IPS DF 6.9 (cell line): ENCODE measurements around the gene SMAD3.

Experiments used
- DNase-seq: peaks from one replicate; pipeline ENCODE4 v3.0.0-alpha.2; 2013; ENCODE audit warnings: low read depth, low spot score
- H3K27ac ChIP-seq: one replicate; pipeline ENCODE4 v1.5.1; 2013; ENCODE audit warnings: low read length, control low read depth
- H3K27me3 ChIP-seq: 2 replicates; pipeline ENCODE4 v1.6.1; 2013; ENCODE audit warnings: mild to moderate bottlenecking, low read length; ENCODE audit not compliant: control insufficient read depth, insufficient read depth
- H3K36me3 ChIP-seq: 2 replicates; pipeline ENCODE4 v1.6.1; 2013; ENCODE audit warnings: low read length; ENCODE audit not compliant: control insufficient read depth, insufficient read depth
- H3K4me1 ChIP-seq: 2 replicates; pipeline ENCODE4 v1.6.1; 2013; ENCODE audit warnings: low read length; ENCODE audit not compliant: control insufficient read depth, insufficient read depth
- H3K4me3 ChIP-seq: 2 replicates; pipeline ENCODE4 v1.5.1; 2013; ENCODE audit warnings: mild to moderate bottlenecking, low read length
- H3K9me3 ChIP-seq: 2 replicates; pipeline ENCODE4 v1.6.1; 2013; ENCODE audit warnings: low read length, inconsistent platforms; ENCODE audit not compliant: control insufficient read depth, insufficient read depth
- WGBS: extraction: QIAGEN DNeasy Blood & Tissue Kit; methylation state at CpG from one replicate; pipeline ENCODE4 v1.1.7; 2013; ENCODE audit warnings: mixed read lengths, missing lambda C conversion rate; ENCODE audit not compliant: insufficient read length, insufficient coverage; 5-methylcytosine and 5-hydroxymethylcytosine counted together

SMAD3 gene

DNA sequence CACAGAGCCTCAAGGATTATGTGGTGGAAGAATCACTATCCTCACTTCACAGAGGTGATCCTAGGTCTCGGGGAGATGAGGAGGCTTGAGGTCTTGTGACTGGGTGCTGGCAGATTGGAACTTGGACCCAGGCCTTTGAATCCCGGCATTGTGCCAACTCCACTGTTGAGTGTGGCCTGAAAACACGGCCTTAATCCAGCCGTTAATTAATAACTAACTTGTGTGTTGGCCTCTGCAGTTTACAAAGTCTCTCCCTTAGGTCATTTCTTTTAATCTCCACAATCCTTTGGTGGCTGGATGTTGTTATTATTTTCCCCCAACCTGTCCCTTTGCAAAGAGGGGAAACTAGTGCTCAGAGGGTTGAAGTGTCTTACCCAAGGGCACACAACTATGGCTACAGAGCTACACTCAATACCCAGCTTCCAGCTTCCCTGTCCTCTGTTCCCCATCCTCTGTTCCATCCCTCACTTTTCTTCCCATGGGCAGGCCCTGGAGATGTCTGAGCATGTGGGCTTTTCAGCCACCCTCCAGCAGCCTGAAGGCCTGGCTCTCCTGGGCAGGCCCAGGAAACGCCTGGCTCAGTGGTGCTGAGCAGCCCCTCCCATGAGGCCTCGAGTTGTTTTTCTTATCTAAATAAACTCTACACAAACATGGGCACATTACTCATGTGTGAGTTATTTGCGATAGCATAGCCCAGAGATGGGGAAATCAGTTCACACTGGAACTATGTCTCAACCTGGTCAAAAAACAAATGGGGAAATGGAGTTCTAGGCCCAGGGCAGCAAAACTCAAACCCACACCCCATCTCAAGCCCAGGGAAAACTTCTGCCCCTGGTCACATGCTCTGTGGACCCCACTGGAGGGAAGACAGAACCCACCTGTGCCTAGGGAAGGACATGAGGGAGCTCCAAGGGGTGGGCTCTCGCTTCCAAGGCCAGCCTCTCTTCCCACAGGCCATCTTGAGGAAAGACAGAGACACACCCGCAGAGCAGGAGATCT, 16.8 kb upstream of the SMAD3 start:
- Histone ChIP-seq H3K36me3 (no peaks in the 10 kb centered on the region), H3K4me1 (peaks cover 4% of the 10 kb centered on the region; the same call in 1 of the 2 replicates), H3K27me3 (no peaks in the 10 kb centered on the region), H3K27ac (no peak overlapping the region), H3K9me3 (no peaks in the 10 kb centered on the region), H3K4me3 (no peak overlapping the region)
- DNase-seq, result no peak
- no CpG with 5 or more reads among the region's 9 CpGs for WGBS

DNA sequence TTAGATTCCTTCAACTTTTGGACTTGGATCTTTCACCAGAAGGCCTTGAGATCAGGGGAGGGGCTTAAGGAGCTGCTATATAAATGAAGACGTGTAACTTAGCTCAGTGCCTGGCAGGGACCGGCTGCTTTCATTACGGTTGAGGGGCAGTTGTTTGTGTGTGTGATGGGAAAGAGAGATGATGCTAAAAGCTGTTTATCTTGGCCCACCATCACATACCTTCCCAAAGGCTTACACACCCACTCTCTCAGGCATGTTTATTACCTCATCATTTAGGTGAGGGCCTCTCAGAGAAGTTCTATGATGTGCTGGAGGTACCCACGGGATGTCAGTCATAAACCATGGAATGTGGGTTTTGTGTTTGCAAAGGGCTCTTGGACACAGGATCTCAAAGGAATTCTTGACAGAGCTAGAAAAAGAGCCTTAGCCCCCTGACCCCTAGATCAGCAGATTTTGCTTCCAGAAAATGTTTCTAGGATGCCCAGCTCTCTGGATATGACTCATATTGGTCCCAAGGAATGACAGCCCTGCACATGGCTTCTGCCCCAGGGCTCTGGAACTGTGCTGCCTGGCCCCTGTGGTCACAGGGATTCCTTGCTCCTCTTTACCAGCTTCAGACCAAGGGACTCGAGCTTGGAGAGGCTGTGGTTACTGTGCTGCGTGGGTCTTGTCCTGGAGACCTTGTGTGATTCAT, 15.9 kb upstream of the SMAD3 start:
- no peak for DNase-seq
- Histone ChIP-seq H3K9me3 (no peaks in the 10 kb centered on the region), H3K27me3 (no peaks in the 10 kb centered on the region), H3K4me1 (no peaks in the 10 kb centered on the region), H3K36me3 (no peaks in the 10 kb centered on the region), H3K27ac (no peak overlapping the region), H3K4me3 (no peak overlapping the region)
- no CpG with 5 or more reads among the region's 6 CpGs for WGBS

DNA sequence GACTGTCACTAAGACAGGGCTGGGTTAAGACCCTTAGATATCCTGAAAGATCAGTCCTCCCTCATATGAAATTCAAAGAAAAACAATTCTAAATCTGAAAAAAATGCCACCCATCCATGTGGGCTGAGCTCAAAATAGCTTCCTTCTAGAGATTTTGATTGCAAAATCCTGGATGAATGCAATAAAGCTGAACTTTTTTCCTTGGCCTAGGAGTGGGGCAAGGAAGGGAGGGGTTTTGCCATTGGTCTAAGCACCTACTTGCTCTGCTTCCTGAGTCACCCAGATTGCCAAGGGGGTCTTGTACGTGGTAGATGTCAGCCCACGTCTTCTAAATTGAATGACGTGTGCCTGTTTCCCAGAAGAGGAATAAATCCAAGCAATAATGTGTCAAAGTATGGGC, 15.3 kb upstream of the SMAD3 start:
- no peak overlapping the region for H3K4me3 ChIP-seq
- no CpG with 5 or more reads among the region's 3 CpGs for WGBS
- no peaks in the 10 kb centered on the region for H3K9me3 ChIP-seq
- no peak for DNase-seq
- no peak overlapping the region for H3K27ac ChIP-seq
- no peaks in the 10 kb centered on the region for H3K36me3 ChIP-seq
- no peaks in the 10 kb centered on the region for H3K27me3 ChIP-seq
- H3K4me1 ChIP-seq, result no peaks in the 10 kb centered on the region

DNA sequence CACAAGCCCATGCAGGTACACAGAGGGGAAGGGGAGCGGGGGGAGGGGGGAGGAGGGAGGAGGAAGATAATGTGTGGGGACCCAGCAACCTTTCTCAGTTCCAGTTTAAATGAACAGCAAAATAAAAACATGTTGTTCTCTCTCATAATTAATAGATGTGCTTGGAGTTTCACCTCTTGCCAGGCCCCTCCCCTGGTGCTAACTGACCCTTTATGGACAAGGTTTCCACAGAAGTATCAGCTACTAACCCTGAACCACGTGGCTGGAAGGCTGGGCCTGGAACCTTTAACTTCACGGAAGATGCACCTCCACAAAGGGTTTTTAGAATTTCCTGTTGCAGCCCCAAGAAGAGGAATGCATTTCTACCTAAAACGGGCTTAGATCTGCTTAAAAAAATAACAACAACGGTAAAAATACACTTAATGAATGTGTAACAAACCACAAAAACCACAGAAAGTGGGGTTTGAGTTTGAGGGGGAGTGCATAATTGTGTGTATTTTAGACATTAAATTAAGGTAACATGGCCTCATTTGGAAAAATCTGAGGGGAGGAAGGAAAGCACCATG, 14.8 kb upstream of the SMAD3 start:
- Histone ChIP-seq H3K36me3 (no peaks in the 10 kb centered on the region), H3K27me3 (no peaks in the 10 kb centered on the region), H3K4me1 (no peaks in the 10 kb centered on the region), H3K4me3 (no peak overlapping the region), H3K9me3 (no peaks in the 10 kb centered on the region), H3K27ac (no peak overlapping the region)
- DNase-seq, result no peak
- no CpG with 5 or more reads among the region's 5 CpGs for WGBS

DNA sequence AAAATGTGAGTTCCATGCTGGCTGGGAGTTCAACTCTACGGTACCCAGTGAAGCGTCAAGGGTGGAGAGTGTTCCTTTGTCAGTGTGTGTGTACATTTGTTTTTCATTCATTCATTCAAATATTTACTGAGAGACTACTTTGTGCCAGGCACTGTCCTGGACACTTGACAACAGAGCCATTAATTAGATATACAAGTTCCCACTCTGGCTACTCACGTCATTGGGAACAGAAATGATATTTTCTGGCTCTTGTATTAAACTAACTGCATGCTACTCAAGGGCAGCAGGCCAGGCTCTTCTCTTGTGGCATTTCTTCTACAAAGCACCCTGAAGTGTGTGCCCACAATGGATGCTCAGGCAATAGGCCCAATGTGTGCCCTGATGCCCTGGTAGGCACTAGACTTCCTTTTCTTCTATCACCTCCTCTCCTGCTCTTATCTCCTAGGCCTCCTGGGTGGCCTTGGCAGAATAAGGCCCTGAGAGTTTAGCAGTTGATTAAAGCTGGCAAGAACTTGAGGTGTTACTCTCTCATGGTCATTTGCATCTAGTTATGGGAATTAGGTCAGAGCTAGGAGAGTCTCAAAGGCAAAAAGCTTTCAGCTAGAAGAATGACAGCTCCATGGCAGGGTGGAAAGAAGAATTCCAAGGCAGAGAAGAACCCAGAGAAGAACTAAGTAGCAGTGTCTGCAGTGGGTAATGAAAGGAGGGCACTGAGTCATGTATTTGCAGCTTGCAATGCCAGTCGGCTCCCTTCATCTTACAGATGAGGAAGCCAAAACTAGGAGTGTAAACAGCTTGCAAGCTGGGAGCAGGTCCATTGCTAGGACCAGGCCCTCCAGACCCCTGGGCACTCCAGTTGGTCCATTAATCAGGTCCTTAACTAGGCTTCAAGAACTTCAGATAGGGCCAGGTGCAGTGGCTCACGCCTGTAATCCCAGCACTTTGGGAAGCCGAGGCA, 14.0 kb upstream of the SMAD3 start:
- H3K9me3 ChIP-seq, result no peaks in the 10 kb centered on the region
- no peak for DNase-seq
- H3K4me3 ChIP-seq, result no peak overlapping the region
- no peak overlapping the region for H3K27ac ChIP-seq
- H3K36me3 ChIP-seq, result no peaks in the 10 kb centered on the region
- no CpG with 5 or more reads among the region's 6 CpGs for WGBS
- H3K27me3 ChIP-seq, result no peaks in the 10 kb centered on the region
- no peaks in the 10 kb centered on the region for H3K4me1 ChIP-seq

DNA sequence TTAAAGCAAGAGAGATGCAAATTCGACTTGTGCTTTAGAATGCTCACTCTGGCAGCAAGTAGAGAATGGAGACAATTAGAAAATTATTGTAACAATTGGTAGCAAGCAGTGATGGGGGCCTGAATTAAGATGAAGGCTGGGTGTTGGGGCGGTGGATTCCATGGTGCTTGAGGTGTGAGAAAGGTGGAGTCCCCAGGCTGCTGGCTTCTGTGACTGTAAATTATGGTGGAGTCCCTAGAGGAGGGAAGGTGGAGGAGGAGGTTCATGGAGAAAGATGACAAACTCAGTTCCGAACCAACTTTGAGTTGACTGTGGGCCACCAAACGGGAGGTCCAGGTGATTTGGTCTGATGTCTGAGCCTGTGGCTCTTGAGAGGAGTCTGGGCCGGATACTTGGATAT, 10.7 kb upstream of the SMAD3 start:
- H3K4me1 ChIP-seq, result no peaks in the 10 kb centered on the region
- no peak overlapping the region for H3K4me3 ChIP-seq
- no CpG with 5 or more reads among the region's 5 CpGs for WGBS
- H3K9me3 ChIP-seq, result no peaks in the 10 kb centered on the region
- H3K36me3 ChIP-seq, result no peaks in the 10 kb centered on the region
- no peaks in the 10 kb centered on the region for H3K27me3 ChIP-seq
- no peak overlapping the region for H3K27ac ChIP-seq
- no peak for DNase-seq

DNA sequence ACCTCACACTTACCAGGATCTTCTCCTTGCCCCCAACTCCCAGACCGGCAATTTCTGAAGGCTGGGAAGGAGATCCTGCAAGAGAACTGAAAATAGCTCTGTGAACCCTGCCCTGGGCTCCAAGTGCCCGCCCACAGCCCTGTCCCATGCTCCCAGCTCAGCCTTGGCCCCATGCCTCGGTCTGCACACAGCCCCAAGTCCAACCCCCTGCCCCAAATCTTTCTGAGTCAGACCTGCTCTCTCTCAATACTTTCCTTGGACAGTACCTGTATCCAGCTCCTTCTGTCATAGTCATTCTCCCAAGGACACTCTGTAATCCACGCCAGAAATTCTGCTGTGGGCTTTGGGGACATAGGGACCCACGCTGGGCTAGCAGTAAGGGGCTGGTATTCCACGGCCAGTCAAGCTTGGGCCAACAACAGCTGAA, 6.3 kb upstream of the SMAD3 start:
- WGBS, result no CpG with 5 or more reads among the region's 6 CpGs
- no peak overlapping the region for H3K4me3 ChIP-seq
- no peaks in the 10 kb centered on the region for H3K9me3 ChIP-seq
- peaks cover 14% of the 10 kb centered on the region; the same call in 1 of the 2 replicates for H3K27me3 ChIP-seq
- H3K27ac ChIP-seq, result no peak overlapping the region
- DNase-seq, result no peak
- H3K4me1 ChIP-seq, result peaks cover 3% of the 10 kb centered on the region; the same call in 1 of the 2 replicates
- no peaks in the 10 kb centered on the region for H3K36me3 ChIP-seq

DNA sequence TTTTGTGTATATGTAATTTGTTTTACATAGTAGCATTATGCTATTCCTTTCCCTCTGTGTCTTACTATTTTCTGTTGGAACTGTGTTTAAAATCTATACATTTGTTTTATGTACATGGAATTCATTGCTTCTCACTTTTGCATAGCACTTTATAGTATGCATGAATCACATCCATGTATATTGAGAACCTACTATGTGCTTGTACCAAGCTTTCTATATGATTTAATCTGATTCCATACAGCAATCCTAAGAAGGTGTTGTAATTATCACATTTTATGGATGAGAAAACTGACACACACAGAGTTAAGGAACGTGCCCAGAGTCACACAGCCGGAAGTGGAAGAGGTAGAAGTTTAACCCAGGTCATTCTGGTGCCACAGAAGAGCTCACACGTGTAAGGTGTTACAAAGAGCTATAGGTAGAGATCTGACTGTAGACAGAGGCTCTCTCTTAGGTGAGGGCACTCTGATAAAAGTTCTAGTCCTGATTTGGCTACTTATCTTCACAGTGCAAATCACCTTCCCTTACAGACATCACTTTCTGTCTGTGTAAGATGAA, 3.5 kb upstream of the SMAD3 start:
- no peak overlapping the region for H3K4me3 ChIP-seq
- no CpG with 5 or more reads among the region's 3 CpGs for WGBS
- no peak overlapping the region for H3K27ac ChIP-seq
- no peaks in the 10 kb centered on the region for H3K36me3 ChIP-seq
- no peak for DNase-seq
- H3K4me1 ChIP-seq, result peaks cover 3% of the 10 kb centered on the region; the same call in 1 of the 2 replicates
- no peaks in the 10 kb centered on the region for H3K9me3 ChIP-seq
- peaks cover 14% of the 10 kb centered on the region; the same call in 1 of the 2 replicates for H3K27me3 ChIP-seq

DNA sequence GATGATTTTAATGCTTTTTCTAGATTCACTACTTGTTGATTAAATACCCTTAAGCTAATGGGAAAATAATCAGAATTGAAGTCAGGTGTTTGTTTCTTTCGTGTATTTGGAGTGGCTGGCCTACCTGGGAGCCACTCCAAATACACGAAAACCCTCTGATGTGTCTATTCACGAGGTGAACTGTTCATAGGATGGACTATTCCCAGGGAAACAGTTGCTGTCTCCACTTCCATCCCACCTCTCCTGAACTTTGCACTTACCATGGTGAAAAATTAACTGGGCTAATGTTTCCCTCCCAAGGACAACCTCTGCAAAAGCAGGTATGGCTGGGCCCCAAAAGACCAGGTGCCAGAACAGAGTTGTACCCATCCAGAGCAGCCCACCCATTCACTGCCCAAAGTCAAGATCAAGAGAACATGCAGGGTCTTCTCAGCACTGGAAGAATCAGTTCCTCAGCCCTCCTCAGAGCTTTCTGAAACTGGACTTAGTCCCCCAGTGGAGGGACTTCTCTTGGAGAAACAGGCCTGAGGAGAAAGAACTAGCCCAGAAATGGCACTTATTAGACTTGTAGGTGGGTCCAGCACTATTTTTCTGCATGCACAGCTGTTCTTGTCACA, 2.9 kb upstream of the SMAD3 start:
- Histone ChIP-seq H3K4me1 (peaks cover 6% of the 10 kb centered on the region), H3K27ac (no peak overlapping the region), H3K27me3 (peaks cover 16% of the 10 kb centered on the region; the same call in 1 of the 2 replicates), H3K36me3 (no peaks in the 10 kb centered on the region), H3K9me3 (no peaks in the 10 kb centered on the region), H3K4me3 (no peak overlapping the region)
- no CpG with 5 or more reads among the region's 3 CpGs for WGBS
- DNase-seq, result no peak
